Naive thymus-derived CD8-positive, alpha-beta T cell (primary cell): ENCODE results near the gene APBA1. TPM values are rescaled to one million over a fixed set of nuclear protein-coding genes. Genes with fewer than 3 reads are reported as not detected.

Experiments used
- ATAC-seq, 2 donors: fragments of 150-1000 bp; cut with Tn5 transposase in 1 of 2; sonication (Bioruptor Pico), chemical (Tn5 transposase) in 1 of 2; 1 replicate in 1 of 2; 2 replicates in 1 of 2; pipeline ENCODE4 v1.10.0; 2021; ENCODE audit warnings: mild to moderate bottlenecking in 2 of 2, moderate library complexity in 2 of 2
- POLR2A ChIA-PET: fragments of 350-600 bp; sonication (Branson Sonifier 250); formaldehyde crosslinking; loops from one replicate; lab custom pipeline; 2021; ENCODE audit warnings: antibody characterized with exemption; lab: Charles Lee
- DNase-seq, 10 donors: peaks; one replicate each; pipeline versions ENCODE4 v3.0.0 to v3.0.0-alpha.2; 2020 to 2022
- H3K27ac Mint-ChIP-seq, 10 donors: one replicate each; pipeline ENCODE4 v1.8.0; 2020 to 2022; ENCODE audit warnings: mild to moderate bottlenecking in 10 of 10, mixed read lengths in 10 of 10, moderate library complexity in 4 of 10, inconsistent platforms in 1 of 10
- H3K27me3 Mint-ChIP-seq, 5 donors: one replicate each; pipeline ENCODE4 v1.8.0; 2021 to 2022; ENCODE audit warnings: mixed read lengths in 5 of 5
- H3K36me3 Mint-ChIP-seq, 3 donors: one replicate each; pipeline ENCODE4 v1.8.0; 2020 to 2022; ENCODE audit warnings: mixed read lengths in 3 of 3, mild to moderate bottlenecking in 2 of 3, inconsistent platforms in 1 of 3
- H3K4me1 Mint-ChIP-seq, 4 donors: one replicate each; pipeline ENCODE4 v1.8.0; 2021 to 2022; ENCODE audit warnings: mixed read lengths in 4 of 4
- H3K4me3 Mint-ChIP-seq, 10 donors: one replicate each; pipeline ENCODE4 v1.8.0; 2020 to 2022; ENCODE audit warnings: mild to moderate bottlenecking in 10 of 10, mixed read lengths in 10 of 10, moderate library complexity in 6 of 10, inconsistent platforms in 1 of 10
- H3K9me3 Mint-ChIP-seq, 9 donors: one replicate each; pipeline ENCODE4 v1.8.0; 2020 to 2022; ENCODE audit warnings: mixed read lengths in 9 of 9, mild to moderate bottlenecking in 3 of 9, inconsistent platforms in 1 of 9, moderate library complexity in 1 of 9
- polyA plus RNA-seq, 3 donors: library from polyadenylated mRNA; unstranded; fragments of 300-500 nt; fragmentation: Illumina TruSeq; gene quantifications; one replicate each; pipeline ENCODE4 v1.2.3, GENCODE V29; 2021
- total RNA-seq, 8 experiments: library from RNA in 2 of 8; stranded (reverse) in 2 of 8; gene quantifications; one replicate each; pipeline ENCODE4 v1.2.3 and lab custom pipeline; 2021 to 2026

APBA1 gene
- total and polyA plus RNA-seq, 5 experiments from 2014 or later = 0.03 to 1.2 (median 0.49) TPM; not detected in 2

DNA sequence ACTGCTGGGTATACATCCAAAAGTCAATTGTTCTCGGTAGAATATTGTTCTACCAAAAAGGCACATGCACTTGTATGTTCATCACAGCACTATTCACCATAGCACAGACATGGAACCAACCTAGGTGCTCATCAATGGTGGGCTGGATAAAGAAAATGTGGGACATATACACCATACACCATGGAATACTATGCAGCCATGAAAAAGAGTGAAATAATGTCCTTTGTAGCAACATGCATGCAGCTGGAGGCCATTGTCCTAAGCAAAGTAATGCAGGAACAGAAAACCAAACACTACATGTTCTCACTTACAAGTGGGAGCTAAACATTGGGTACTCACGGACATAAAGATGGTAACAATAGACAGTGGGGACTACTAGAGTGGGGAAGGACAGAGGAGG lies 145.5 kb downstream of the APBA1 start:
- POLR2A ChIA-PET = no interaction called here
- Mint-ChIP-seq H3K9me3 (peaks cover 0 to 42% (median 10%) of the 10 kb centered on the region in 9 donors), H3K4me3 (no peak overlapping the region), H3K27me3 (peaks cover 0 to 48% (median 9%) of the 10 kb centered on the region in 5 donors), H3K36me3 (peaks cover 0 to 10% (median 0%) of the 10 kb centered on the region in 3 donors), H3K27ac (no peak overlapping the region), H3K4me1 (no peaks in the 10 kb centered on the region)
- DNase-seq (no peak), ATAC-seq (no peak)

DNA sequence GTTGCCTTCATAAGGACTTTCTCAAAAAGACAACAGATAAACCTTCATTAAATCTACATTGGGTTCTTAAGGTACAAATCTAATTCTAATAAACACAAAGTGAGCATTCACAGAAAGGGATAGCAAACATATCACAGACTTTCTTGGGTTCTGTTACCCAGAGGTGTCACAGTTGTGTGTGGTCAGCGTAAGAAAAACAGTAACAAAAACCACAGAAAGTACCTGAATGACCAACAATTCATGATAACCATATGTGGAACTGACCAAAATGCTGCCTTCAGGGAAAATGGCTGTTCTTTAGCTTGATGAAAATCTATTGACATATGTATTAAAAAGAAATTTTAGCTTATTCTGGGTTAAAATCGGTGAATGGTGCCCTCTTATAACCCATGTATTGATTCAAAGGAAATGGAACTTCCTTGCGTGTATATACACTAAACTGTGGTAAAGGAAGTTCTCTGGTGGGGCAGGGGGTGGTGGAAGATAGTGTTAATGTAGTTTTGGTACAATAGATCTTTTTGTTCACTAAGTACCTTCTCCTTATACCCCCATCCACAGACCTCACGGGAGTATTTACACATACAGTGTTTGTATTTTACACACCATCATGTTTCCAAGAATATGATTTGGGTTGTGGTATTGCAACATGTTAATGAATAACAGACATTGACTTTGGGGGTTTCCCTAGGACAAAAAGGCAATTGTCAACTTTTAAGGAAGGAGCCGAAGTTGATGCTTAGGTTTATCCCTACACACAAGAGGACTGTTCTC lies 152.5 kb downstream of the APBA1 start:
- Mint-ChIP-seq H3K36me3 (no peaks in the 10 kb centered on the region), H3K4me1 (peaks cover 0 to 5% (median 0%) of the 10 kb centered on the region in 4 donors), H3K9me3 (peaks cover 0 to 20% (median 6%) of the 10 kb centered on the region in 9 donors), H3K4me3 (no peak overlapping the region), H3K27ac (no peak overlapping the region), H3K27me3 (peaks cover 3 to 36% (median 16%) of the 10 kb centered on the region in 5 donors)
- POLR2A ChIA-PET = no interaction called here
- DNase-seq (no peak), ATAC-seq (no peak)

GRCh38 chr9:69516353-69517322 lies 155.5 kb downstream of the APBA1 start:
- ATAC-seq (no peak), DNase-seq (no peak)
- Mint-ChIP-seq H3K9me3 (peaks cover 0 to 7% (median 0%) of the 10 kb centered on the region in 9 donors), H3K4me1 (peaks cover 0 to 5% (median 0%) of the 10 kb centered on the region in 4 donors), H3K4me3 (no peak overlapping the region), H3K36me3 (no peaks in the 10 kb centered on the region), H3K27me3 (peaks cover 3 to 14% (median 7%) of the 10 kb centered on the region in 5 donors), H3K27ac (no peak overlapping the region)
- POLR2A ChIA-PET = no interaction called here

DNA sequence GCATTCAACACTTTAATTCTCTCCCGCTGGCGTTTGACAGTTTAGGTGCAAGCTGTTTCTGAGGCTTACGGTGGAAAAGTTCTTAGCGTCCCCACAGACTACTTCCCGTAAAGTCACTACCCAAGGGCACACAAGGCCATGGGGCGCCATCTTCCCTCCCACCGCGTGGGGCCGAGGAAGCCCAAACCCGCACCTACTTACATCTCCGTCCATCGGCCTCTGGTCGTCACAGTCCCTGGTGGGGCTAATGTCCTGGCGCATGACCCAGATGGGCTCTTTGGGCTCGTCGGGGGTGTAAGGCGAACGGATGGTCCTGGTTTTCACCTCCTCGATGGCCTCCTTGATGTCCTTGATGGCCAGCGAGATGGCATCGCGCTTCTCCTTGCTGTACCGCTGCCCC lies 156.4 kb downstream of the APBA1 start:
- no peaks in the 10 kb centered on the region for H3K36me3 Mint-ChIP-seq
- H3K27me3 Mint-ChIP-seq = peaks cover 3 to 6% (median 3%) of the 10 kb centered on the region in 5 donors
- ATAC-seq (no peak), DNase-seq (no peak)
- POLR2A ChIA-PET = no interaction called here
- peaks cover 0 to 5% (median 0%) of the 10 kb centered on the region in 4 donors for H3K4me1 Mint-ChIP-seq
- H3K4me3 Mint-ChIP-seq = no peak overlapping the region
- H3K9me3 Mint-ChIP-seq = peaks cover 0 to 7% (median 0%) of the 10 kb centered on the region in 9 donors
- H3K27ac Mint-ChIP-seq = no peak overlapping the region

- H3K27ac Mint-ChIP-seq = no peak overlapping the region
- no peaks in the 10 kb centered on the region for H3K27me3 Mint-ChIP-seq
- no peak overlapping the region for H3K4me3 Mint-ChIP-seq
- DNase-seq = no peak
- ATAC-seq = no peak
- no peaks in the 10 kb centered on the region for H3K36me3 Mint-ChIP-seq
- POLR2A ChIA-PET = no interaction called here
- no peaks in the 10 kb centered on the region for H3K4me1 Mint-ChIP-seq
- peaks cover 0 to 7% (median 0%) of the 10 kb centered on the region in 9 donors for H3K9me3 Mint-ChIP-seq
Measured at GRCh38 chr9:69513141-69513820, 158.9 kb downstream of the APBA1 start.

DNA sequence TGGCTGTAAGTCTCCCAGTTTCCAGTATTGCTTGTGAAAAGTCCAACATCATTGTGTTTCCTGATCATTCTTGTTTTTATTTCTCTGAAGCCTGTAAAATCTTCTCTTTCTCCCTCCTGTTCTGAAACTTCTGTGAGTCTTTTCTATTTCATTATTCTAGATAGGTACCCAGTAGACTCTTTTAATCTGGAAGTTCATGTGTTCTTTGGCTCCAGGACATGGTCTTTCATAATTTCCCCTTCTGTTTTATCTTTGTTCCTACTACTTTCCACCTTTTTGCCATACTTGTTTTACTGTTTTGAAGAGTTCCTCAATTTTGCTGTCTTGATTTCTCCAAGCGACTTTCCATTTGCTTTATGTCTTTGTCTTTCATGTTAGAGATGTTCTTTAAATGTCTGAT lies 168.1 kb downstream of the APBA1 start:
- ATAC-seq (no peak), DNase-seq (no peak)
- Mint-ChIP-seq H3K27me3 (peaks cover 0 to 9% (median 0%) of the 10 kb centered on the region in 5 donors), H3K27ac (no peak overlapping the region), H3K4me3 (no peak overlapping the region), H3K36me3 (no peaks in the 10 kb centered on the region), H3K9me3 (peaks cover 0 to 2% (median 0%) of the 10 kb centered on the region in 9 donors), H3K4me1 (no peaks in the 10 kb centered on the region)
- POLR2A ChIA-PET = no interaction called here

DNA sequence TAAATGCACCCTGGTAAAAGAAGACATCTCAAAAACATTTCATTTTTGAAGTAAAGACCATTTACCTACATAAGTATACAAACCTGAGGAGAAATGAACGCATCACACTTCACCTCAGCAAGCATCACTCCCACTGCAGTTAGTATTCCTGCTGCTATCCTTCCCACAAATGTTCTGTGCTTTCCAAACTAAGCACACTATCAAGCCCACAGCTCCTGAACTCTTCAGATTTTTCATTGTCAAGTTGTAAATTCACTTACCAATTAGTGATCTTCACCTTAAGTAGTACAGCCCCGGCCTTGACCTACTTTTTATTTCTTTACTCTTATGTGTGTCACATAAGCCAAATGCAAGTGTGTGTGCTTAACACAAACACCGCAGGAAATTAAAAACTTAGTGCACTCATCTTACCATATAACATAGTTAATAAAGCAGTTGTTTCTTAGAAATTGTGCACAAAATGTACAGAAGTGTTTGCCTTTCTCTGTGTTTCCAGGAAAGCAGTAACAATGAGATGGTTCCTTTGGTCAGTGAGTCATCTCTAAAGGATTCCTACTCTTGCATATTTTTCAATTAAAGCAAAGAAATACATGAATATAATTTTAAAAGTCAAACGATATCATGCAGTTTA lies 169.4 kb downstream of the APBA1 start:
- no peaks in the 10 kb centered on the region for H3K4me1 Mint-ChIP-seq
- POLR2A ChIA-PET = no interaction called here
- peaks cover 0 to 16% (median 4%) of the 10 kb centered on the region in 5 donors for H3K27me3 Mint-ChIP-seq
- no peak overlapping the region for H3K27ac Mint-ChIP-seq
- DNase-seq (no peak), ATAC-seq (no peak)
- H3K9me3 Mint-ChIP-seq = peaks cover 0 to 2% (median 0%) of the 10 kb centered on the region in 9 donors
- no peak overlapping the region for H3K4me3 Mint-ChIP-seq
- no peaks in the 10 kb centered on the region for H3K36me3 Mint-ChIP-seq

DNA sequence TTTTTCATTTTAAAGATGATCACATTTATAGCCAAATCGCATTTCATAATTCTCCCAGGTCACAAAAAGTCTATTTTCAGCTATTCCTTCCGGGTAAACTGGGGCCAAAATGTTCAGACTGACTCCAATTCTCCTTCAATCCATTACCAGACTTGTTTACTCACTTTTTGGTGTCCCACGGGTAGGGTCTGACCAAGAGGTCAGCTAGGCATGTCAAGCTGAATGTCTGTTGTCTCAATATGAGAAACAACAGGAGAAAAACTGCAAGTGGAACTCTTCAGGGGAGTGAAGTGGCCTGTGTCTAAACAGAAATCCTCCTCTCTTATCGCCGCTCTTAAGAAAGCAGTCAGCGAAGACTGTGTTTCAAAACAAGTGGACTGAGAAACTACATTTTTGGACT lies 171.3 kb downstream of the APBA1 start:
- POLR2A ChIA-PET = no interaction called here
- peaks cover 0 to 2% (median 0%) of the 10 kb centered on the region in 9 donors for H3K9me3 Mint-ChIP-seq
- no peaks in the 10 kb centered on the region for H3K36me3 Mint-ChIP-seq
- DNase-seq (no peak), ATAC-seq (no peak)
- H3K27me3 Mint-ChIP-seq = peaks cover 0 to 26% (median 4%) of the 10 kb centered on the region in 5 donors
- no peak overlapping the region for H3K27ac Mint-ChIP-seq
- no peaks in the 10 kb centered on the region for H3K4me1 Mint-ChIP-seq
- H3K4me3 Mint-ChIP-seq = no peak overlapping the region

DNA sequence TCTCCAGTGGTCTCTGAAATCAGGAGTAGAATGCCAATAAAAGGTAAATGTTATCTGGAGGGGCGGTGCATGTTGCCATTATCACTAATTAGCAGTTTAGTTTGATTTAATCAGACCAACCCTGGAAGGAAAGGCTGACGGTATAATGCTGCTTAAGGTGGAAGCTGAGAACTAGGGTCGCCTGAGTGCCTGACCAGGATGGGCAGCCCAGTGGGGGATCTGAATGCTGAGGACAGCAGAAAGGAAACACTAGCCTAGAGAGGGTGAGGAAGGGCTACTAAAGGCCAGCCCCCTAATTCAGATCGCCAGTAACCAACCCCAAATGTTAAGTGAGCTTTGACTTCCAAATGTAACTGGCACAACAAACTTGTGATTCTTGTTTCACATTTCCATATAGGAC lies 172.2 kb downstream of the APBA1 start:
- Mint-ChIP-seq H3K27ac (no peak overlapping the region), H3K9me3 (peaks cover 0 to 2% (median 0%) of the 10 kb centered on the region in 9 donors), H3K4me1 (no peaks in the 10 kb centered on the region), H3K4me3 (no peak overlapping the region), H3K27me3 (peaks cover 0 to 26% (median 4%) of the 10 kb centered on the region in 5 donors), H3K36me3 (no peaks in the 10 kb centered on the region)
- POLR2A ChIA-PET = no interaction called here
- ATAC-seq = no peak
- DNase-seq = no peak

DNA sequence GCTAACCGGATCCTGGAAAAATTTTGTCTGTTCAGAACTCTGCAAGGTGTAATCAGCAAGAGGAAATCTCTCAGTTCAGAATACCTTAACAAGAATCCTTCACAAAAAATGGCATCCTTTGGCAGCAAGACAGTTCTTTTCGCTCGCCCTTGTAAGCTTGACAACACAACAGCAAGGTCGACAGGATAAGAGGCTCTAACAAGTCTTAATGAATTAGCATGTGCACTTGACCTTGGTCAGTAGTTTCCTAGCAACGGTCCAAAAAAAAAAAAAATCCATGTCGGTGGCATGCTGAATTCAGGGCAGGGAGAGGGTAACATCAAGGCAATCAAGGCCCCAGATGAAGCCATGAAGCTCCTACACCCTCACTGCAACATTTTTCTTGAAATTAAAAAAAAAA lies 172.8 kb downstream of the APBA1 start:
- peaks cover 0 to 4% (median 0%) of the 10 kb centered on the region in 9 donors for H3K9me3 Mint-ChIP-seq
- H3K27ac Mint-ChIP-seq = no peak overlapping the region
- H3K27me3 Mint-ChIP-seq = peaks cover 0 to 23% (median 4%) of the 10 kb centered on the region in 5 donors
- no peaks in the 10 kb centered on the region for H3K4me1 Mint-ChIP-seq
- ATAC-seq (no peak), DNase-seq (no peak)
- no peak overlapping the region for H3K4me3 Mint-ChIP-seq
- H3K36me3 Mint-ChIP-seq = no peaks in the 10 kb centered on the region
- POLR2A ChIA-PET = no interaction called here

GRCh38 chr9:69498470-69498869 lies 173.7 kb downstream of the APBA1 start:
- ATAC-seq = no peak
- Mint-ChIP-seq H3K4me3 (no peak overlapping the region), H3K27ac (no peak overlapping the region), H3K9me3 (peaks cover 0 to 4% (median 0%) of the 10 kb centered on the region in 9 donors), H3K36me3 (no peaks in the 10 kb centered on the region), H3K27me3 (peaks cover 0 to 17% (median 1%) of the 10 kb centered on the region in 5 donors), H3K4me1 (no peaks in the 10 kb centered on the region)
- POLR2A ChIA-PET = no interaction called here
- DNase-seq = no peak

GRCh38 chr9:69497816-69498215 lies 174.4 kb downstream of the APBA1 start:
- ATAC-seq (no peak), DNase-seq (no peak)
- Mint-ChIP-seq H3K9me3 (peaks cover 0 to 4% (median 0%) of the 10 kb centered on the region in 9 donors), H3K36me3 (no peaks in the 10 kb centered on the region), H3K27me3 (peaks cover 0 to 17% (median 1%) of the 10 kb centered on the region in 5 donors), H3K27ac (no peak overlapping the region), H3K4me3 (no peak overlapping the region), H3K4me1 (no peaks in the 10 kb centered on the region)
- POLR2A ChIA-PET = no interaction called here
